ENCODE data around the gene ADPRS.

The ADPRS gene

GRCh38 chr1:36111151-36111550, 22.5 kb downstream of the ADPRS start:
- no peak for DNase-seq

DNA sequence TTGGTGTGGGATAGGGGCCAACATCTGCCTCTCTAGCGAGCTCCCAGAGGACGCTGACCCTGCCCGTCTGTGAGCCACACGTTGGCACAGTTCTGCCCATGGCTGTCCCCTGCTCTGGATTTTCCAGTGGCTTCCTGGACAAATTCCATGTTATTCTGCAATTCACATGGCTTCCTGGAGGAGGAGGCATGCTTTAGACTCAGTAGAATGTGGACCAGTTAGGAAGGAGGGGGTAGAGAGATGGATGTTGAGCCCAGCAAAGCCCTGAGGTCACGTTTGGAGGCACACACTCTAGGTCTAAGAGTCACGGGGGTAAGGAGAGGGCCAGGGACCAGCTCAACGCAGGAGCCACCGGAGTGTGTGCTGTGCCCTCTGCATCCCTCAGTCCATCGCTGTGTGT, 24.1 kb downstream of the ADPRS start:
- DNase-seq, result no peak

DNA sequence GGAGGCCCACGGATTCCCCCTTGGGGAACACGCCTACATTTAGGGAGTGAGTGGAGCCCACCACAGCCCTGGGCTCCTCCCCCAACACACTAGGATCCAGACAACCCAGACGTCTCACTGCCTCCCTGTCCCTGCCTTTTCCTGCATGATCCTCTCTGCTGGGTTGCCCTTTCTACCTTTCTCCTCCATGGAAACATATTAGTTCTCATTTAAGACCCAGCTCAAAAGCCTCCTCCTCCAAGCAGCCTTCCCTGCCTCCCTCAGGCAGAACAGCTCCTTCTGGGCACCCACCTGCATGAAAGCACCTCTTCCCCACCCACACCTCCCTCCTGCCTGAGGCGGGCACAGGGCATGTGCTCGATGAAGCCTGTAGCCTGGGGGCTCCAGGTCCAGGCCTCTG, 25.7 kb downstream of the ADPRS start:
- no peak for DNase-seq

- DNase-seq, result no peak
These were observed 26.5 kb downstream of the ADPRS start for GRCh38 chr1:36115200-36115669.

- DNase-seq, result no peak
These were observed 27.2 kb downstream of the ADPRS start for GRCh38 chr1:36115931-36116330.

GRCh38 chr1:36116901-36117300, 28.2 kb downstream of the ADPRS start:
- no peak for DNase-seq

GRCh38 chr1:36118447-36119204, 29.9 kb downstream of the ADPRS start:
- DNase-seq, result no peak

- DNase-seq, result no peak
These were observed 30.8 kb downstream of the ADPRS start for GRCh38 chr1:36119456-36119855.

DNA sequence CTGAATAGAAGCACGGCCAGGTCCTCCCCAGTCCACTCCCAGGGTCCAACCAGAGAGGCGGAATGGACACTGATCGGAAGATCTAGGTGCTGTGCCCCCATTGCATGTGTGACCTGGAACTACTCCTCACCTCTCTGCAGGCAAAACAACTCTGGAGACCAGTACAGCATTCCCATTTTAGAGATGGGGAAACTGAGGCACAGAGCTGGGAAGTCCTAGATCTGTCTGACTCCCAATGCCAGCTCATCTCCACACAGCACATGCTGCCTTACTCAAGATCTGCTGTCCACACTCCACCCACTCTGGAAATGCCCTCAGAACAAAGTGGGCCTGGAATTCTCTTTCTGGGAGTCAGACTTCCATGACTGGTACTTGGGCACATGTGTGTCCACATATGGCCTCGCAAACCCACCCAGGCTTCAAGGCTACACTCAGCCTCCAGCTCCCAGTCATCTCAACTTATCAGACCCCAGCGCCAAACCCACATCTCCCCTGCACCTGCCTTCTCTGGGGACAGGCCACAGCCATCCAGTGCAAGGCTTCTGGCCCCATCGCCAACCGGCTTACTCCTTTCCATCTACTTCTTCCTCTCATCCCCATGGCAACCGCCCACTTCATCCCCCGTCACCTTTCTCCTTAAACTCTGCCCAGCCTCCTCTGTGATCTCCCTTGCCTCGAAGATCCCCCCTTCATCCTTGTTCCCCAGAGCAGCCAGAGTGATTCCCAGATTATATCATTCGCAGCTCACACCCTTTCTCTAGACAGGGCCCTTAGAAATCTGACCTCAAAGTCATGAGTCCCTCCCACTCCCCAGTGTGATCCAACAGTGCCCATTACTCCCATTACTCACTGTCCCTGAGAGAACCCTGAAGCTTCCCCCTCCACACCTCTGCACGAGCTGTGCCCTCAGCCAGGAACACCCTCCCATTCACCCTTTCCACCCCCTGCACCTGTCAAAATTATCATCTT, 33.7 kb downstream of the ADPRS start:
- no peak for DNase-seq

GRCh38 chr1:36123356-36123755, 34.7 kb downstream of the ADPRS start:
- no peak for DNase-seq

DNA sequence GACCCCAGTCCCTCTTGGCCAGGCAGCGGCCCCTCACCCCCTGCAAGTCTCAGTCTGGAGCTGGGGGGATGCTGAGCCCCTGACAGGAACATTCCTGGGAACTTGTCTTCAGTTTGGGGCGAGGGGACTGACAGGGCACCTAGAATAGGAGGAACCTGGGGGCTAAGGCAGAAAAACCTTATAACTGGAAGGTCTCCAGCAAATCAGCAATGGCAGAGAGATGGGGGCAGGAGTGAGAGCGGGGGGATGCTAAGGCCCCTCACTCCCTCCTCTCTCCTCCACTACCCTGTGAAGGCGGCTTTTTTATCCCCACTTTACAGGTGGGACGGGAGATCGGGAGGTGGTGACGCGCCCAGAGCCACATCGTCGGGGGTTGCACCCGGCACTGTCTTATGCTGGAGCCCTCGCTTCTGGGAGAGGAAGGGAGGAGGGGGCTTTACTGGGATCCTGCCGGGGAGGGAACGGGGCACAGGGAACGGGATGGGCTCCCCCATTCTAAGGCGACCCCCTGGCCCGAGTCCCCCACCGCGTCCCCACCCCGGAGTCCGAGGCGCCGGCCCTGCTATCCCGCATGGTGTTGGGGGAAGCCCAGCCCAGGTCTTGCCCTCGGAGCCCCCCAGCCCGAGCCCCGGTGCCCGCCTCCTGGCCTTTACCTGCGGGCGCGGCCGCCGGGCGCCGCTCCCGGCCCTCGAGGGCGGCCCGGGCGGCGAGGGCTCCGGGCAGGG, 35.9 kb downstream of the ADPRS start:
- no peak for DNase-seq

- DNase-seq, result no peak
These were observed 36.7 kb downstream of the ADPRS start, which contains the start of gene COL8A2 for GRCh38 chr1:36125129-36125991. Gene COL8A2, minus strand, starts transcription at chr1:36125222. Its CDS starts 24,980 bp downstream, at chr1:36100242.

GRCh38 chr1:36126005-36126716, 37.5 kb downstream of the ADPRS start:
- no peak for DNase-seq

GRCh38 chr1:36126797-36127500, 38.3 kb downstream of the ADPRS start:
- no peak for DNase-seq

DNA sequence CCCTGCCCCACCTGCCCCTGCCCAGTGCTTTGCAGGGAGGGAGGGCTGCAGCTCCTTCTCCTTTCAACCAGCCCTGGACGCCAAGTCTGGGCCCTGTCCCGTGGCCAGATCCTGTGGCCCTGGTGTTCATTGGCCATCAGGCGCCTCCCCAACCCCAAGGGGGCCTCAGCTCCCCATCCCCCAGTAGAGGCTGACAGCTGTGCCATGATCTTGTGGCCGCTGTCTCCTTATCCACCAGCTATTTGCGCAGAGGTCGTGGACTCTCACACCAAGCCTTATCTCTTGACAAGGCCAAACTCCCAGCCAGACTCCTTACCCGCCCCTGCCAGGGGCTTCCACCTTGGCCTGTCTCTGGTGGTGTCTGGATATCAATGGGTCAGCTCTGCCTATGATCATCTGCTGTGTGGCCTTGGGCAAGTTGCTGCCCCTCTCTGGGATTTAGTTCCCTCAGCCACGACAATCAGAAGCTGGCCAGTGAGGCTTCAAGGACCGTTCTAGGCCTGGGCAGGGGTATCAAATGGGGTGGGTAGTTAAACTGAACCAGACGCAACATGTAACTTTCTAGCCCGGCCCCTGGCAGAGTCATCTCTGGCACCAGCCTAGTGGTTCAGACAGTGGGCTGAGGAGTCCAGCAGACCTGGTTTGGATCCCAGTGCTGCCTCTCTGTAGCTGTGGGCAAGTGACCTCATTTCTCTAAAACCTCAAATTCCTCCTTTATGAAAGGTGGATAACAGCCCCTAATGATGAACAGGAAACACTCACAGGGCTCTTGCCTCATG, 39.6 kb downstream of the ADPRS start:
- no peak for DNase-seq

DNA sequence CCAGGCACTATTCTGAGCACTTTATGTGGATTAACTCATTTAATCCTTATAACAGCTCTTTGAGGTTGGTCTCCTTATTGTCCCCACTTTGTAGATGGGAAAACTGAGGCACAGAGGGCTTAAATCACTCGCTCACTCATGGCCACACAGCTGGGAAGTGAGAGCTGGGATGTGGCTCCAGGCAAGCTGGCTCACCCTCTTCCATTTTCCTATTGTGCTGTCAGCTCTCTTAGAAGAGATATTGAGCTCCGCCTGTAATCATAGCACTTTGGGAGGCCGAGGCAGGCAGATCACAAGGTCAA, 40.2 kb downstream of the ADPRS start:
- DNase-seq, result no peak

DNA sequence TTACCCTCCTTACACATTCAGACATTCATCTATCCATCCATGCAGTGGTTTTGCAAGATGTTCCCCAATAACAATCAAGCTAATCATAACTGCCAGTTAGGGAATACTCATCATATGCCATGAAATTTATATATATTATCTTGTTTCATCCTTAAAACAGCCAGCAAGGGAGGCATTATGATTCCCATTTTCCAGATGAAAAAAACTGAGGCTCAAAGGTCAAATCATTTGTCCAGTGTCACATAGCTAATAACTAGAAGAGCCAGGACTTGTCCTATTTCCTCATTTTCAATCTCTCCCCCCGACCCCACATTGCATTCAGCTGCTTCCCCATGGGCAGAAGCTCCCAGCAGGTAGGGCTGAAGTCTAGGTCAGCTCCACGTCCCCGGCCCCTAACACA, 43.3 kb downstream of the ADPRS start:
- DNase-seq, result no peak

- no peak for DNase-seq
These were observed 44.8 kb downstream of the ADPRS start for GRCh38 chr1:36133484-36133883.

DNA sequence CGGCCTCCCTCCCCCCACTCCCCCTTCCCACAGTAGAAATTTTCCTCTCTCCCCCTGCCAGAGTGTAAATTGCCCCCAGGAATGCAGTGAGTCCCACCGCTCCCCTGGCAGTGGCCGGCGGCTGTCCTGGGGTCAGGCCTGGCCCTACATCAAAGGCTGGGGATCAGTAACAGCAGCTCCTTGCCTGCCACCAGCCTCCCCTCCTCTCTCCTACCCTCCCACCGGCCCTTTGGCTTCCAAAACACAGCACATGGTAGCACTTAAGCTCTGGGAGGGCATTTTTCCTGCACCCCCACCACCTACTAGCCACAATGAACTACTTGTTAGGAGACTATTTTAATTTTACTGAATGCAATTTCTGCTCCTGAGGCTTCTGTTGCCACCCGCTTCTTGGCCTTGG, 45.3 kb downstream of the ADPRS start:
- no peak for DNase-seq

Data from stimulated activated CD4-positive, alpha-beta T cell treated with anti-CD3 and anti-CD28 coated beads, Interleukin-4, amount 100 ng/mL, for 24 hours (primary cell).